Neural progenitor cell (in vitro differentiated cells): ENCODE measurements around the gene HS3ST4. TPM values are rescaled to one million over a fixed set of nuclear protein-coding genes. Genes with fewer than 3 reads are reported as not detected.

Experiments used
- DNase-seq: peaks from one replicate; pipeline ENCODE4 v3.0.0-alpha.2; 2016; ENCODE audit warnings: low spot score
- H2AFZ ChIP-seq: fragments of 200-600 bp; sonication (generic); replicated peaks from 2 replicates; pipeline ENCODE4 v1.6.1; 2016; ENCODE audit warnings: antibody characterized with exemption
- H3F3A ChIP-seq: fragments of 200-600 bp; sonication (generic); 2 replicates; pipeline ENCODE4 v1.6.1; 2016; ENCODE audit warnings: antibody characterized with exemption, low read depth
- H3K27ac ChIP-seq: fragments of 200-600 bp; sonication (generic); 2 replicates; pipeline ENCODE4 v1.5.1; 2016; ENCODE audit warnings: mild to moderate bottlenecking
- H3K27me3 ChIP-seq: fragments of 200-600 bp; sonication (generic); 2 replicates; pipeline ENCODE4 v1.6.1; 2016; ENCODE audit warnings: mild to moderate bottlenecking, moderate library complexity
- H3K36me3 ChIP-seq: fragments of 200-600 bp; sonication (generic); 2 replicates; pipeline ENCODE4 v1.5.1; 2016
- H3K4me1 ChIP-seq: fragments of 200-600 bp; sonication (generic); 2 replicates; pipeline ENCODE4 v1.6.1; 2016; ENCODE audit warnings: mixed run types
- H3K4me2 ChIP-seq: fragments of 200-600 bp; sonication (generic); 2 replicates; pipeline ENCODE4 v1.6.1; 2016
- H3K4me3 ChIP-seq: fragments of 200-600 bp; sonication (generic); 2 replicates; pipeline ENCODE4 v1.5.1; 2016
- H3K79me2 ChIP-seq: fragments of 200-600 bp; sonication (generic); 2 replicates; pipeline ENCODE4 v1.6.1; 2016; ENCODE audit warnings: low read depth
- H3K9ac ChIP-seq: fragments of 200-600 bp; sonication (generic); 2 replicates; pipeline ENCODE4 v1.6.1; 2016
- H3K9me3 ChIP-seq: fragments of 200-600 bp; sonication (generic); 2 replicates; pipeline ENCODE4 v1.5.1; 2016; ENCODE audit warnings: low read depth
- H4K20me1 ChIP-seq: fragments of 200-600 bp; sonication (generic); 2 replicates; pipeline ENCODE4 v1.6.1; 2016; ENCODE audit warnings: low read depth
- H3K27ac Mint-ChIP-seq: 3 replicates; pipeline ENCODE4 v1.8.0; 2021; ENCODE audit warnings: mixed read lengths
- H3K27me3 Mint-ChIP-seq: 2 replicates; pipeline ENCODE4 v1.8.0; 2022; ENCODE audit warnings: low read depth, mild to moderate bottlenecking, inconsistent platforms, moderate library complexity, mixed read lengths; ENCODE audit not compliant: insufficient read depth
- H3K36me3 Mint-ChIP-seq: 3 replicates; pipeline ENCODE4 v1.8.0; 2021; ENCODE audit warnings: mixed read lengths
- H3K4me1 Mint-ChIP-seq: 3 replicates; pipeline ENCODE4 v1.8.0; 2021; ENCODE audit warnings: mixed read lengths
- H3K4me3 Mint-ChIP-seq: 3 replicates; pipeline ENCODE4 v1.8.0; 2021; ENCODE audit warnings: mild to moderate bottlenecking, moderate library complexity, mixed read lengths
- H3K9me3 Mint-ChIP-seq: 3 replicates; pipeline ENCODE4 v1.8.0; 2020; ENCODE audit warnings: mixed read lengths
- CTCF ChIP-seq: fragments of 200-600 bp; sonication (generic); IDR thresholded peaks from 2 replicates; pipeline ENCODE4 v1.5.1; 2017; ENCODE audit warnings: antibody characterized with exemption, mild to moderate bottlenecking
- EZH2 ChIP-seq: fragments of 200-600 bp; sonication (generic); IDR thresholded peaks from 2 replicates; pipeline ENCODE4 v1.6.1; 2017; ENCODE audit warnings: antibody characterized with exemption, mild to moderate bottlenecking, moderate library complexity
- EZH2phosphoT487 ChIP-seq: fragments of 200-600 bp; sonication (generic); IDR thresholded peaks from 2 replicates; pipeline ENCODE4 v1.6.1; 2017; ENCODE audit warnings: antibody characterized with exemption
- total RNA-seq: library from RNA; depleted of rRNA; stranded (reverse); fragments of >200 nt; gene quantifications from 2 replicates; pipeline ENCODE4 v1.2.3, GENCODE V29; 2015; ENCODE audit warnings: low replicate concordance

The HS3ST4 gene
- total RNA-seq, 1 donor from 2014 or later: 2.5 TPM

GRCh38 chr16:25977121-25977520, 285.4 kb downstream of the HS3ST4 start:
- Histone ChIP-seq H3K4me2 (no peak overlapping the region), H3K9me3 (no peaks in the 10 kb centered on the region), H3F3A (no peaks in the 10 kb centered on the region), H3K79me2 (no peaks in the 10 kb centered on the region), H3K9ac (no peak overlapping the region), H3K4me3 (no peak overlapping the region), H3K27ac (no peak overlapping the region), H4K20me1 (no peaks in the 10 kb centered on the region), H3K4me1 (peaks cover 8% of the 10 kb centered on the region), H2AFZ (no peak overlapping the region), H3K36me3 (no peaks in the 10 kb centered on the region), H3K27me3 (no peaks in the 10 kb centered on the region)
- DNase-seq: no peak
- Mint-ChIP-seq H3K4me1 (peaks cover 7% of the 10 kb centered on the region), H3K27me3 (no peaks in the 10 kb centered on the region), H3K9me3 (peaks cover 9% of the 10 kb centered on the region), H3K36me3 (peaks cover 4% of the 10 kb centered on the region), H3K27ac (no peak overlapping the region), H3K4me3 (no peak overlapping the region)
- TF ChIP-seq EZH2phosphoT487: no peak
- no peak for TF ChIP-seq CTCF
- no peak for TF ChIP-seq EZH2

- Histone ChIP-seq H3K9me3 (no peaks in the 10 kb centered on the region), H3K4me2 (no peak overlapping the region), H4K20me1 (no peaks in the 10 kb centered on the region), H3K36me3 (no peaks in the 10 kb centered on the region), H3K27me3 (no peaks in the 10 kb centered on the region), H3K4me1 (peaks cover 8% of the 10 kb centered on the region), H3F3A (no peaks in the 10 kb centered on the region), H3K79me2 (no peaks in the 10 kb centered on the region), H3K27ac (no peak overlapping the region), H3K4me3 (no peak overlapping the region), H2AFZ (no peak overlapping the region), H3K9ac (no peak overlapping the region)
- no peak for TF ChIP-seq EZH2
- no peak for TF ChIP-seq CTCF
- TF ChIP-seq EZH2phosphoT487: no peak
- peaks cover 4% of the 10 kb centered on the region for H3K36me3 Mint-ChIP-seq
- H3K27me3 Mint-ChIP-seq: no peaks in the 10 kb centered on the region
- H3K4me1 Mint-ChIP-seq: peaks cover 7% of the 10 kb centered on the region
- H3K4me3 Mint-ChIP-seq: no peak overlapping the region
- no peak for DNase-seq
- peaks cover 5% of the 10 kb centered on the region for H3K9me3 Mint-ChIP-seq
- no peak overlapping the region for H3K27ac Mint-ChIP-seq
Measured at GRCh38 chr16:25978218-25978617, 286.5 kb downstream of the HS3ST4 start.

- peaks cover 3% of the 10 kb centered on the region for H3K36me3 Mint-ChIP-seq
- H3K79me2 ChIP-seq: no peaks in the 10 kb centered on the region
- H3K36me3 ChIP-seq: no peaks in the 10 kb centered on the region
- H3K27me3 Mint-ChIP-seq: peaks cover 5% of the 10 kb centered on the region
- no peaks in the 10 kb centered on the region for H3K4me1 ChIP-seq
- no peak overlapping the region for H3K27ac ChIP-seq
- no peak overlapping the region for H3K4me2 ChIP-seq
- peaks cover 7% of the 10 kb centered on the region for H3K4me1 Mint-ChIP-seq
- no peak for TF ChIP-seq EZH2
- no peak for TF ChIP-seq CTCF
- TF ChIP-seq EZH2phosphoT487: no peak
- no peaks in the 10 kb centered on the region for H4K20me1 ChIP-seq
- H3K9ac ChIP-seq: no peak overlapping the region
- no peak overlapping the region for H3K4me3 ChIP-seq
- H3F3A ChIP-seq: no peaks in the 10 kb centered on the region
- H3K27ac Mint-ChIP-seq: no peak overlapping the region
- no peak for DNase-seq
- no peaks in the 10 kb centered on the region for H3K27me3 ChIP-seq
- no peak overlapping the region for H2AFZ ChIP-seq
- peaks cover 26% of the 10 kb centered on the region for H3K9me3 Mint-ChIP-seq
- H3K4me3 Mint-ChIP-seq: no peak overlapping the region
- H3K9me3 ChIP-seq: no peaks in the 10 kb centered on the region
Measured at GRCh38 chr16:25988084-25988483, 296.3 kb downstream of the HS3ST4 start.
